Astrocyte (in vitro differentiated cells and primary cell): ENCODE results near the gene JPH3. TPM values are rescaled to one million over a fixed set of nuclear protein-coding genes. Genes with fewer than 3 reads are reported as not detected.

Experiments
- DNase-seq: peaks from one replicate; pipeline ENCODE4 v3.0.0-alpha.2; 2010; ENCODE audit warnings: low read depth
- FAIRE-seq: peaks from 2 replicates; lab custom pipeline; 2011; peaks lifted over from hg19 to GRCh38; lab: Jason Lieb, UNC
- H2AFZ ChIP-seq: 2 replicates; pipeline ENCODE4 v1.6.0; 2012; ENCODE audit warnings: low read depth, low read length, inconsistent platforms
- H3K27ac ChIP-seq: 2 replicates; pipeline ENCODE4 v1.5.1; 2011; ENCODE audit warnings: low read depth, low read length, inconsistent platforms
- H3K27me3 ChIP-seq: 2 replicates; pipeline ENCODE4 v1.6.0; 2011; ENCODE audit warnings: low read length, inconsistent platforms; ENCODE audit not compliant: insufficient read depth
- H3K36me3 ChIP-seq: 2 replicates; pipeline ENCODE4 v1.5.1; 2011; ENCODE audit warnings: low read length, inconsistent platforms; ENCODE audit not compliant: insufficient read depth
- H3K4me1 ChIP-seq: 2 replicates; pipeline ENCODE4 v1.5.1; 2011; ENCODE audit warnings: low read length, inconsistent platforms; ENCODE audit not compliant: insufficient read depth
- H3K4me2 ChIP-seq: 2 replicates; pipeline ENCODE4 v1.6.0; 2012; ENCODE audit warnings: low read length, inconsistent platforms
- H3K4me3 ChIP-seq: 2 replicates; pipeline ENCODE4 v1.5.1; 2011; ENCODE audit warnings: low read depth, mild to moderate bottlenecking, low read length, inconsistent platforms; ENCODE audit not compliant: insufficient read depth
- H3K79me2 ChIP-seq: 2 replicates; pipeline ENCODE4 v1.6.0; 2012; ENCODE audit warnings: mild to moderate bottlenecking, low read length, inconsistent platforms; ENCODE audit not compliant: insufficient read depth
- H3K9ac ChIP-seq: 2 replicates; pipeline ENCODE4 v1.6.0; 2012; ENCODE audit warnings: mild to moderate bottlenecking, low read length, inconsistent platforms
- H3K9me3 ChIP-seq: 2 replicates; pipeline ENCODE4 v1.5.1; 2012; ENCODE audit warnings: low read depth, mild to moderate bottlenecking, low read length, inconsistent platforms; ENCODE audit not compliant: insufficient read depth
- H4K20me1 ChIP-seq: 2 replicates; pipeline ENCODE4 v1.6.0; 2012; ENCODE audit warnings: low read length, inconsistent platforms; ENCODE audit not compliant: insufficient read depth
- H3K27ac Mint-ChIP-seq: one replicate; pipeline ENCODE4 v1.8.0; 2021; ENCODE audit warnings: mild to moderate bottlenecking, mixed read lengths; ENCODE audit not compliant: unreplicated experiment
- H3K27me3 Mint-ChIP-seq: one replicate; pipeline ENCODE4 v1.8.0; 2021; ENCODE audit warnings: low read depth, mixed read lengths; ENCODE audit not compliant: unreplicated experiment
- H3K36me3 Mint-ChIP-seq: one replicate; pipeline ENCODE4 v1.8.0; 2021; ENCODE audit warnings: low read depth, mixed read lengths; ENCODE audit not compliant: unreplicated experiment
- H3K4me1 Mint-ChIP-seq: one replicate; pipeline ENCODE4 v1.8.0; 2021; ENCODE audit warnings: low read depth, mixed read lengths; ENCODE audit not compliant: unreplicated experiment
- H3K4me3 Mint-ChIP-seq: one replicate; pipeline ENCODE4 v1.8.0; 2021; ENCODE audit warnings: mild to moderate bottlenecking, moderate library complexity, mixed read lengths; ENCODE audit not compliant: unreplicated experiment
- H3K9me3 Mint-ChIP-seq: one replicate; pipeline ENCODE4 v1.8.0; 2021; ENCODE audit warnings: mild to moderate bottlenecking, mixed read lengths; ENCODE audit not compliant: unreplicated experiment
- EZH2 ChIP-seq: IDR thresholded peaks from 2 replicates; pipeline ENCODE4 v1.6.1; 2012; ENCODE audit warnings: mild to moderate bottlenecking, low read length, inconsistent platforms; ENCODE audit not compliant: insufficient read depth
- total RNA-seq: library from RNA; stranded (reverse); gene quantifications from 2 replicates; pipeline ENCODE4 v1.2.1, GENCODE V29; 2021
- TF ChIP-seq, protein P1 (sequence below): IDR thresholded peaks from 2 replicates; pipeline ENCODE4 v1.5.1; 2011; ENCODE audit warnings: low read depth, mild to moderate bottlenecking, inconsistent platforms, low read length, moderate library complexity; ENCODE audit not compliant: insufficient read depth

JPH3 gene
- total RNA-seq, 1 donor from 2014 or later, result 8.6 TPM

DNA sequence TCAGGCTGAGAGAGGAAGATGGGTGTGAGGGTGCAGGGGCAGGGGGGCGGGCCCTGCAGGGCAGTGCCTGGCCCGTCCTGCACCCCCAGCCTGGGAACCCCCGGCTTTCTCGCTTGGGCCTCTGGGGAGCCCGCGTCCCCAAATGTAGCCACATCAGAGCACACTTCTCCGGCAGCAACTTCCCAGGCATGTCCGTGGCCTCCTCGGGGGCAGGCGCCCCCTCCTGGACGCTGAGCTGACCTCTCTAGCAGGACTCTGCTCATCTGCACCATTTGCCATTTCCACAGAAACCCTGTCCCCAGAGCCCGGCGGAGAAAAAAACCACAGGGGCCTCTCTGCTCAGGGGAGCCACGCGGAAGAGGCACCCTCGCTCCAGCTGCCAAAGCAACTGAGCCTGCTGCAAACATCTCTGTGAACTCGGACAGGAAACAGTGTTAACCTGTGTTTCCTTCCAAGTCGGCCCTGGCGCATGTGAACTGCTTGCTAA lies 100.1 kb downstream of the JPH3 start:
- Mint-ChIP-seq H3K4me1 (peaks cover 2% of the 10 kb centered on the region), H3K27me3 (no peaks in the 10 kb centered on the region)
- no peaks in the 10 kb centered on the region for H3K36me3 ChIP-seq

DNA sequence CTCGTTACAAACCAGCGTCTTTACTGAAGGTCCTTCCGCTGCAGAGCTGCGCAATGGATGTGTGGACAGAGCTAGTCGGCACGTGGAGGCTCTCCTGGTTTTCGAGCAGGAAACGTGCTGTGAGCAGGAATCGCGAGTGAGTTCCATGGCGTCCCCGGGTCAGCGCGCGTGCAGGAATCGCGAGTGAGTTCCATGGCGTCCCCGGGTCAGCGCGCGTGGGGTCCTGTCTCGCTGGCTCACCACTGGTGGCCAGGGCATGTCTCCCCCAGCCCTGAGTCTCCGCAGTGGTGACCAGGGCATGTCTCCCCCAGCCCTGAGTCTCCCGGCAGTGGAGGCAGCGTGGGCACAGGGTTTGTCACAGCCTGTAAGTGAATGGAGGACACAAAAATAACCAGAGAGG lies 100.8 kb downstream of the JPH3 start:
- no peaks in the 10 kb centered on the region for H3K9me3 ChIP-seq
- H3K4me3 Mint-ChIP-seq, result no peak overlapping the region
- H2AFZ ChIP-seq, result no peak overlapping the region
- peaks cover 8% of the 10 kb centered on the region for H3K4me1 ChIP-seq
- no peaks in the 10 kb centered on the region for H3K79me2 ChIP-seq
- FAIRE-seq (no peak), DNase-seq (no peak)
- H3K4me2 ChIP-seq, result no peak overlapping the region
- H3K27me3 Mint-ChIP-seq, result no peaks in the 10 kb centered on the region
- no peak overlapping the region for H3K27ac ChIP-seq
- H3K27ac Mint-ChIP-seq, result no peak overlapping the region
- H4K20me1 ChIP-seq, result peaks cover 14% of the 10 kb centered on the region
- no peaks in the 10 kb centered on the region for H3K36me3 ChIP-seq
- peaks cover 4% of the 10 kb centered on the region for H3K36me3 Mint-ChIP-seq
- H3K27me3 ChIP-seq, result no peaks in the 10 kb centered on the region
- peaks cover 2% of the 10 kb centered on the region for H3K4me1 Mint-ChIP-seq
- no peak overlapping the region for H3K4me3 ChIP-seq
- H3K9ac ChIP-seq, result no peak overlapping the region
- H3K9me3 Mint-ChIP-seq, result no peaks in the 10 kb centered on the region
- no peak for TF ChIP-seq EZH2
- TF ChIP-seq, protein P1, sequence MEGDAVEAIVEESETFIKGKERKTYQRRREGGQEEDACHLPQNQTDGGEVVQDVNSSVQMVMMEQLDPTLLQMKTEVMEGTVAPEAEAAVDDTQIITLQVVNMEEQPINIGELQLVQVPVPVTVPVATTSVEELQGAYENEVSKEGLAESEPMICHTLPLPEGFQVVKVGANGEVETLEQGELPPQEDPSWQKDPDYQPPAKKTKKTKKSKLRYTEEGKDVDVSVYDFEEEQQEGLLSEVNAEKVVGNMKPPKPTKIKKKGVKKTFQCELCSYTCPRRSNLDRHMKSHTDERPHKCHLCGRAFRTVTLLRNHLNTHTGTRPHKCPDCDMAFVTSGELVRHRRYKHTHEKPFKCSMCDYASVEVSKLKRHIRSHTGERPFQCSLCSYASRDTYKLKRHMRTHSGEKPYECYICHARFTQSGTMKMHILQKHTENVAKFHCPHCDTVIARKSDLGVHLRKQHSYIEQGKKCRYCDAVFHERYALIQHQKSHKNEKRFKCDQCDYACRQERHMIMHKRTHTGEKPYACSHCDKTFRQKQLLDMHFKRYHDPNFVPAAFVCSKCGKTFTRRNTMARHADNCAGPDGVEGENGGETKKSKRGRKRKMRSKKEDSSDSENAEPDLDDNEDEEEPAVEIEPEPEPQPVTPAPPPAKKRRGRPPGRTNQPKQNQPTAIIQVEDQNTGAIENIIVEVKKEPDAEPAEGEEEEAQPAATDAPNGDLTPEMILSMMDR, result no peak

More for the DNA sequence above, 100.1 kb downstream of the JPH3 start:
- Mint-ChIP-seq H3K27ac (peak overlapping the region; percentile 41), H3K4me3 (no peak overlapping the region), H3K9me3 (no peaks in the 10 kb centered on the region), H3K36me3 (peaks cover 4% of the 10 kb centered on the region)
- DNase-seq (no peak), FAIRE-seq (no peak)
- no peak overlapping the region for H3K4me2 ChIP-seq
- no peaks in the 10 kb centered on the region for H3K27me3 ChIP-seq
- H3K9ac ChIP-seq, result no peak overlapping the region
- no peak overlapping the region for H3K4me3 ChIP-seq
- peaks cover 14% of the 10 kb centered on the region for H4K20me1 ChIP-seq
- peaks cover 8% of the 10 kb centered on the region for H3K4me1 ChIP-seq
- no peak overlapping the region for H3K27ac ChIP-seq
- no peak overlapping the region for H2AFZ ChIP-seq
- no peaks in the 10 kb centered on the region for H3K79me2 ChIP-seq
- no peak for TF ChIP-seq EZH2
- TF ChIP-seq, protein P1, result peak; percentile 31
- H3K9me3 ChIP-seq, result no peaks in the 10 kb centered on the region

DNA sequence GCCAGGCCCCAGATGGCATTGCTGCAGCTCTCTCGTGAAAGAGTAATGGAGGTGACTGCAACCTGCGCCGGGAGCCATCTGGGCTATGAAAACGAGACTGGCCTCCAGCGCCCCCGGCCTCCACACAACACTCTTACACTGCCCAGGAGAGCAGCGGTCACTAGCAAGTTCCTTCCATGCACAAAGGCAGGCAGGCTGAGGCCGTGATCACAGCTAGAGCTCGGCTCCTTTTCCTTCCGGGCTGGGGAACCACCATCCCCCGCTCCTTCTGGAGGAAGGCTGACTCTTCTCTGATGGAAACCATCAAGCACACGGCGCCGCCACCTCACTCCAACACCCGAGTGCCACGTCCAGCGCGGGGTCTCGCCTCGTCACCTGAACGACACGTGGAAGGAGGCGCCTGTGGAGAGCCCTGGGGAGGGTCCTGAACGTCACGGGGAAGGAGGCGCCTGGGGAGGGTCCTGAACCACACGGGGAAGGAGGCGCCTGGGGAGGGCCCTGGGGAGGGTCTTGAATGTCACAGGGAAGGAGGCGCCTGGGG lies 101.6 kb downstream of the JPH3 start:
- TF ChIP-seq, protein P1, result no peak
- TF ChIP-seq EZH2, result no peak
- H3K4me2 ChIP-seq, result no peak overlapping the region
- Mint-ChIP-seq H3K36me3 (peaks cover 6% of the 10 kb centered on the region), H3K9me3 (no peaks in the 10 kb centered on the region), H3K27ac (no peak overlapping the region), H3K27me3 (no peaks in the 10 kb centered on the region), H3K4me1 (peaks cover 2% of the 10 kb centered on the region), H3K4me3 (no peak overlapping the region)
- no peaks in the 10 kb centered on the region for H3K36me3 ChIP-seq
- peaks cover 8% of the 10 kb centered on the region for H3K4me1 ChIP-seq
- no peak overlapping the region for H2AFZ ChIP-seq
- no peaks in the 10 kb centered on the region for H3K79me2 ChIP-seq
- FAIRE-seq (no peak), DNase-seq (no peak)
- no peaks in the 10 kb centered on the region for H3K9me3 ChIP-seq
- H3K27ac ChIP-seq, result no peak overlapping the region
- H3K27me3 ChIP-seq, result no peaks in the 10 kb centered on the region
- no peak overlapping the region for H3K4me3 ChIP-seq
- H4K20me1 ChIP-seq, result peaks cover 14% of the 10 kb centered on the region
- H3K9ac ChIP-seq, result no peak overlapping the region
